ENCODE results near the gene CREB3L2.

DNA sequence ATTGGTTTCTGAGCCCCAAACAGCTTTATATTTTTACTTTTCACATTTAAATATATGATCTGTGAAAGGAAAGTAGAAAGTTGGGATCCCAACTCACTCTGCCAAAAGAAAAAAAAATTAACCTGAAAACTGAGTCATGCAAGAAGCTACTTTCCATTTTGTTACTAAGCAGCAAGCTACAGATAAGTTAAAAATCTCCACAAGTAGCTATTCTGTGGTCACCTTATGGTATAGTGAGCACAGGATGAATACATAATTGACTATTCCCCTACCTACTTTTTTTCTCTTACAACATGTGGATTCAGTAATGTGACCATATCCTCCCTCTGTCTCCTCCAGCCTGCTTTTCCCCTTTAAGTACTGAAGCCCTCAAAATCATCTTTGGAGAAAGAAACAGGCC is 30.3 kb upstream of the CREB3L2 start:
- TF ChIP-seq, protein P1, sequence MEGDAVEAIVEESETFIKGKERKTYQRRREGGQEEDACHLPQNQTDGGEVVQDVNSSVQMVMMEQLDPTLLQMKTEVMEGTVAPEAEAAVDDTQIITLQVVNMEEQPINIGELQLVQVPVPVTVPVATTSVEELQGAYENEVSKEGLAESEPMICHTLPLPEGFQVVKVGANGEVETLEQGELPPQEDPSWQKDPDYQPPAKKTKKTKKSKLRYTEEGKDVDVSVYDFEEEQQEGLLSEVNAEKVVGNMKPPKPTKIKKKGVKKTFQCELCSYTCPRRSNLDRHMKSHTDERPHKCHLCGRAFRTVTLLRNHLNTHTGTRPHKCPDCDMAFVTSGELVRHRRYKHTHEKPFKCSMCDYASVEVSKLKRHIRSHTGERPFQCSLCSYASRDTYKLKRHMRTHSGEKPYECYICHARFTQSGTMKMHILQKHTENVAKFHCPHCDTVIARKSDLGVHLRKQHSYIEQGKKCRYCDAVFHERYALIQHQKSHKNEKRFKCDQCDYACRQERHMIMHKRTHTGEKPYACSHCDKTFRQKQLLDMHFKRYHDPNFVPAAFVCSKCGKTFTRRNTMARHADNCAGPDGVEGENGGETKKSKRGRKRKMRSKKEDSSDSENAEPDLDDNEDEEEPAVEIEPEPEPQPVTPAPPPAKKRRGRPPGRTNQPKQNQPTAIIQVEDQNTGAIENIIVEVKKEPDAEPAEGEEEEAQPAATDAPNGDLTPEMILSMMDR (IDR thresholded peaks at IDR 0.05) = no peak
- no peak for TF ChIP-seq RELA (CRISPR knock-in tag; IDR thresholded peaks at IDR 0.05; ENCODE audit: borderline replicate concordance)
- no peak for TF ChIP-seq ATF3 (CRISPR knock-in tag; conservative IDR thresholded peaks at IDR 0.05)
- no peak for TF ChIP-seq FOXJ3 (CRISPR knock-in tag; IDR thresholded peaks at IDR 0.05; ENCODE audit: borderline replicate concordance)
- no peak for TF ChIP-seq ZNF219 (CRISPR knock-in tag; IDR thresholded peaks at IDR 0.05; ENCODE audit: borderline replicate concordance)
- TF ChIP-seq, protein P2, sequence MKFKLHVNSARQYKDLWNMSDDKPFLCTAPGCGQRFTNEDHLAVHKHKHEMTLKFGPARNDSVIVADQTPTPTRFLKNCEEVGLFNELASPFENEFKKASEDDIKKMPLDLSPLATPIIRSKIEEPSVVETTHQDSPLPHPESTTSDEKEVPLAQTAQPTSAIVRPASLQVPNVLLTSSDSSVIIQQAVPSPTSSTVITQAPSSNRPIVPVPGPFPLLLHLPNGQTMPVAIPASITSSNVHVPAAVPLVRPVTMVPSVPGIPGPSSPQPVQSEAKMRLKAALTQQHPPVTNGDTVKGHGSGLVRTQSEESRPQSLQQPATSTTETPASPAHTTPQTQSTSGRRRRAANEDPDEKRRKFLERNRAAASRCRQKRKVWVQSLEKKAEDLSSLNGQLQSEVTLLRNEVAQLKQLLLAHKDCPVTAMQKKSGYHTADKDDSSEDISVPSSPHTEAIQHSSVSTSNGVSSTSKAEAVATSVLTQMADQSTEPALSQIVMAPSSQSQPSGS (CRISPR knock-in tag; IDR thresholded peaks at IDR 0.05; ENCODE audit: borderline replicate concordance, low read depth) = no peak
- TF ChIP-seq, protein P3, sequence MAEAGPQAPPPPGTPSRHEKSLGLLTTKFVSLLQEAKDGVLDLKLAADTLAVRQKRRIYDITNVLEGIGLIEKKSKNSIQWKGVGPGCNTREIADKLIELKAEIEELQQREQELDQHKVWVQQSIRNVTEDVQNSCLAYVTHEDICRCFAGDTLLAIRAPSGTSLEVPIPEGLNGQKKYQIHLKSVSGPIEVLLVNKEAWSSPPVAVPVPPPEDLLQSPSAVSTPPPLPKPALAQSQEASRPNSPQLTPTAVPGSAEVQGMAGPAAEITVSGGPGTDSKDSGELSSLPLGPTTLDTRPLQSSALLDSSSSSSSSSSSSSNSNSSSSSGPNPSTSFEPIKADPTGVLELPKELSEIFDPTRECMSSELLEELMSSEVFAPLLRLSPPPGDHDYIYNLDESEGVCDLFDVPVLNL (CRISPR knock-in tag; IDR thresholded peaks at IDR 0.05; ENCODE audit: borderline replicate concordance, low read depth) = no peak
- TF ChIP-seq, protein P4, sequence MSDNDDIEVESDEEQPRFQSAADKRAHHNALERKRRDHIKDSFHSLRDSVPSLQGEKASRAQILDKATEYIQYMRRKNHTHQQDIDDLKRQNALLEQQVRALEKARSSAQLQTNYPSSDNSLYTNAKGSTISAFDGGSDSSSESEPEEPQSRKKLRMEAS (CRISPR knock-in tag; IDR thresholded peaks at IDR 0.05) = no peak
- TF ChIP-seq, protein P5, sequence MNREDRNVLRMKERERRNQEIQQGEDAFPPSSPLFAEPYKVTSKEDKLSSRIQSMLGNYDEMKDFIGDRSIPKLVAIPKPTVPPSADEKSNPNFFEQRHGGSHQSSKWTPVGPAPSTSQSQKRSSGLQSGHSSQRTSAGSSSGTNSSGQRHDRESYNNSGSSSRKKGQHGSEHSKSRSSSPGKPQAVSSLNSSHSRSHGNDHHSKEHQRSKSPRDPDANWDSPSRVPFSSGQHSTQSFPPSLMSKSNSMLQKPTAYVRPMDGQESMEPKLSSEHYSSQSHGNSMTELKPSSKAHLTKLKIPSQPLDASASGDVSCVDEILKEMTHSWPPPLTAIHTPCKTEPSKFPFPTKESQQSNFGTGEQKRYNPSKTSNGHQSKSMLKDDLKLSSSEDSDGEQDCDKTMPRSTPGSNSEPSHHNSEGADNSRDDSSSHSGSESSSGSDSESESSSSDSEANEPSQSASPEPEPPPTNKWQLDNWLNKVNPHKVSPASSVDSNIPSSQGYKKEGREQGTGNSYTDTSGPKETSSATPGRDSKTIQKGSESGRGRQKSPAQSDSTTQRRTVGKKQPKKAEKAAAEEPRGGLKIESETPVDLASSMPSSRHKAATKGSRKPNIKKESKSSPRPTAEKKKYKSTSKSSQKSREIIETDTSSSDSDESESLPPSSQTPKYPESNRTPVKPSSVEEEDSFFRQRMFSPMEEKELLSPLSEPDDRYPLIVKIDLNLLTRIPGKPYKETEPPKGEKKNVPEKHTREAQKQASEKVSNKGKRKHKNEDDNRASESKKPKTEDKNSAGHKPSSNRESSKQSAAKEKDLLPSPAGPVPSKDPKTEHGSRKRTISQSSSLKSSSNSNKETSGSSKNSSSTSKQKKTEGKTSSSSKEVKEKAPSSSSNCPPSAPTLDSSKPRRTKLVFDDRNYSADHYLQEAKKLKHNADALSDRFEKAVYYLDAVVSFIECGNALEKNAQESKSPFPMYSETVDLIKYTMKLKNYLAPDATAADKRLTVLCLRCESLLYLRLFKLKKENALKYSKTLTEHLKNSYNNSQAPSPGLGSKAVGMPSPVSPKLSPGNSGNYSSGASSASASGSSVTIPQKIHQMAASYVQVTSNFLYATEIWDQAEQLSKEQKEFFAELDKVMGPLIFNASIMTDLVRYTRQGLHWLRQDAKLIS (CRISPR knock-in tag; IDR thresholded peaks at IDR 0.05; ENCODE audit: borderline replicate concordance) = no peak
- no peak for TF ChIP-seq ZNF671 (CRISPR knock-in tag; IDR thresholded peaks at IDR 0.05)
- no peak for TF ChIP-seq CBFB (CRISPR knock-in tag; IDR thresholded peaks at IDR 0.05; ENCODE audit: low read depth)
